Endothelial cell of umbilical vein (primary cell): ENCODE results near the gene ADNP.

Source experiments
- EZH2 ChIP-seq: IDR thresholded peaks from 2 replicates; pipeline ENCODE4 v1.6.1; 2012; ENCODE audit warnings: borderline replicate concordance, low read depth, mild to moderate bottlenecking, moderate library complexity, low read length, inconsistent platforms; ENCODE audit not compliant: severe bottlenecking
- FOS ChIP-seq: IDR thresholded peaks from 2 replicates; pipeline ENCODE4 v1.6.1; 2011; ENCODE audit warnings: mild to moderate bottlenecking, low read length, moderate library complexity, borderline replicate concordance; ENCODE audit not compliant: insufficient read depth
- JUN ChIP-seq: IDR thresholded peaks from 2 replicates; pipeline ENCODE4 v1.6.1; 2011; ENCODE audit warnings: borderline replicate concordance, low read depth; ENCODE audit not compliant: insufficient read length, insufficient read depth
- POLR2A ChIP-seq: IDR thresholded peaks from 2 replicates; pipeline ENCODE4 v1.6.1; 2012; ENCODE audit warnings: low read depth, mild to moderate bottlenecking, control low read depth, low read length
- TF ChIP-seq, protein P1 (sequence below): IDR thresholded peaks from 2 replicates; pipeline ENCODE4 v1.6.1; 2011; ENCODE audit not compliant: insufficient read depth, insufficient read length
- TF ChIP-seq, protein P2 (sequence below), 2 donors: IDR thresholded peaks; 1 replicate in 1 of 2; 2 replicates in 1 of 2; pipeline ENCODE4 v1.5.1; 2011; ENCODE audit warnings: low read length in 2 of 2, mild to moderate bottlenecking in 2 of 2, moderate library complexity in 2 of 2, control low read depth in 1 of 2, inconsistent platforms in 1 of 2, low read depth in 1 of 2; ENCODE audit not compliant: insufficient read depth in 1 of 2; ENCODE audit errors: extremely low read depth in 1 of 2

DNA sequence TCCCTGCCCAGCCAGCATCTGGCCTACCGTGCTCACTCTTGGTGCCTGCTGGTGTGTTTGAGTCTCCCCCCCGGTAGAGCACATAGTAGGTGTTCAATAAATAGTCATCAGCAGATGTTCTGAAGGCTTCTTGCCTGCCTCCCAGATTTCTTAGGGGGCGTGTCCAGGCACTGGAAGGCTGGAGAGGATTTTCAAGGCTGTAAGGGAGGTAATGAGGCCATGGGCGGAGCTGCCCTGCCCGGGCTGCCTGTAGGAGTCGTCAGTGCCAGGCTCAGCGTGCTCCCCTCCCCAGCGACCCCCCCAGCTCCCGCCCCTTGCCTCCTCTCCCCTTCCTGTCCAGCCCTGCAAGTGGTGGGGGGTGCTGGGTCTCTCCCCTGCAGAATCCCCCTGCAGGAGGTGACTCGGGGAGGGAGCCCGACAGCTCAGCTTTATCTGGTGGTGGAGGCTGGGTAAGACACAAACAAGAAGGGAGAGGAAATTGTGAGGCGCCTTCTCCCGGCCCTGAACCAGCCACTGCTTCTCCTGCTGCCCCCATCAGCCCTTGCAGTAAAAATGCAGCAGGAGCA lies 80.4 kb downstream of the ADNP start:
- TF ChIP-seq, protein P1, sequence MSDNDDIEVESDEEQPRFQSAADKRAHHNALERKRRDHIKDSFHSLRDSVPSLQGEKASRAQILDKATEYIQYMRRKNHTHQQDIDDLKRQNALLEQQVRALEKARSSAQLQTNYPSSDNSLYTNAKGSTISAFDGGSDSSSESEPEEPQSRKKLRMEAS: no peak
- TF ChIP-seq, protein P2, sequence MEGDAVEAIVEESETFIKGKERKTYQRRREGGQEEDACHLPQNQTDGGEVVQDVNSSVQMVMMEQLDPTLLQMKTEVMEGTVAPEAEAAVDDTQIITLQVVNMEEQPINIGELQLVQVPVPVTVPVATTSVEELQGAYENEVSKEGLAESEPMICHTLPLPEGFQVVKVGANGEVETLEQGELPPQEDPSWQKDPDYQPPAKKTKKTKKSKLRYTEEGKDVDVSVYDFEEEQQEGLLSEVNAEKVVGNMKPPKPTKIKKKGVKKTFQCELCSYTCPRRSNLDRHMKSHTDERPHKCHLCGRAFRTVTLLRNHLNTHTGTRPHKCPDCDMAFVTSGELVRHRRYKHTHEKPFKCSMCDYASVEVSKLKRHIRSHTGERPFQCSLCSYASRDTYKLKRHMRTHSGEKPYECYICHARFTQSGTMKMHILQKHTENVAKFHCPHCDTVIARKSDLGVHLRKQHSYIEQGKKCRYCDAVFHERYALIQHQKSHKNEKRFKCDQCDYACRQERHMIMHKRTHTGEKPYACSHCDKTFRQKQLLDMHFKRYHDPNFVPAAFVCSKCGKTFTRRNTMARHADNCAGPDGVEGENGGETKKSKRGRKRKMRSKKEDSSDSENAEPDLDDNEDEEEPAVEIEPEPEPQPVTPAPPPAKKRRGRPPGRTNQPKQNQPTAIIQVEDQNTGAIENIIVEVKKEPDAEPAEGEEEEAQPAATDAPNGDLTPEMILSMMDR (IDR thresholded peaks at IDR 0.05; ENCODE audit: extremely low read depth in 1 of 2, insufficient read depth in 1 of 2, low read depth in 1 of 2, low read length in 2 of 2): no peak
- TF ChIP-seq EZH2 (no peak), POLR2A (no peak), FOS (no peak), JUN (no peak)
